ENCODE data around the gene RAX2.

DNA sequence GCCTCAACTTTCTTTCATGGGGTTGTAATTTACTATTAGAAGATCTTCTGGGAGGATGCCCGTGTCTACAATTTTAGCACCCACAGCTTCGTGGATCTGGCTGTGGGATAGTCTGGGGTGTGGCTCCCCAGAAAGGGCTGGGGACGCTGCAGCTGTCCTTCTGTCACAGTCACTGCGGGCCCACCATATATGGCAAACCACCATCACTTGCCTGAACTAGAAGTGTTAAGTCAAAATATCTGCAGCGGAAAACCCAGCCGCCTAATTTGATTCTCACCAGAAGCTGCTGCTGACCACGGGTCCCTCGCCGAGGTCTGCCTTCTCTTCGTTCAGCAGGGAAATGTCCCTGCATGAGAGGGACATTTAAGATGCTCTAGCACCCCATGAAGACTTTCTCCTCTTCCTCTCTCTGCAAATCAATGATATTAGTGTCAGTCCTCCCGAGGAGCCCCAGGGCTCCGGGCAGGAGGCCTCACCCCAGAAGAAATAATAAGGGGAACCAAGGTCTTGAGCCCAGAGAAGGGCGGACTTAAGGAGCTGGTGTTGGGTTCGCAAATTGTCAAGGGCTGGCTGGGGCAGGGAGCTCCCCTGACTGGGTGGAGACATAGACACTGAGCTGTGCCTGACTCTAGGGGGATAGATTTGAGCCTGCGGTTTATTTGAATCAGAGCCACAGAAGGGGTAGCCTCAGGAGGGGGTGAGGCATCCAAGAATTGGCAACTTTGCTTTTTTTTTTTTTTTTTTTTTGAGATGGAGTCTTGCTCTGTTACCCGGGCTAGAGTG is 17.2 kb upstream of the RAX2 start:
- no peak for TF ChIP-seq EZH2 (IDR thresholded peaks at IDR 0.05; ENCODE audit: insufficient read depth, poor library complexity, severe bottlenecking)
- no peak for TF ChIP-seq EZH2phosphoT487 (IDR thresholded peaks at IDR 0.05; ENCODE audit: insufficient read depth, low read depth)
